PFSK-1 (cell line): ENCODE results near the gene HNRNPLL.

Experiments
- FOXP2 ChIP-seq: optimal IDR thresholded peaks from 2 replicates; pipeline ENCODE3; 2011; ENCODE audit warnings: borderline replicate concordance, control low read depth, inconsistent platforms; ENCODE audit not compliant: insufficient read depth; ENCODE audit errors: extremely low read length, extremely low read depth
- POLR2AphosphoS5 ChIP-seq: IDR thresholded peaks from 2 replicates; pipeline ENCODE4 v1.6.1; 2012; ENCODE audit warnings: low read depth, mild to moderate bottlenecking, control low read depth, low read length, moderate library complexity
- REST ChIP-seq, 2 experiments: IDR thresholded peaks; 2 replicates each; pipeline versions ENCODE4 v1.6.1 to v1.8.0; 2011 to 2012; ENCODE audit warnings: low read depth in 2 of 2, low read length in 2 of 2, control low read depth in 1 of 2, inconsistent platforms in 1 of 2, mild to moderate bottlenecking in 1 of 2, moderate library complexity in 1 of 2; ENCODE audit not compliant: insufficient read depth in 1 of 2
- SIN3A ChIP-seq: IDR thresholded peaks from 2 replicates; pipeline ENCODE4 v1.6.1; 2012; ENCODE audit warnings: mild to moderate bottlenecking, low read length, moderate library complexity, borderline replicate concordance; ENCODE audit not compliant: insufficient read depth
- TAF1 ChIP-seq: IDR thresholded peaks from 2 replicates; pipeline ENCODE4 v1.6.1; 2012; ENCODE audit warnings: low read length, control low read depth, borderline replicate concordance; ENCODE audit not compliant: insufficient read depth

HNRNPLL gene

GRCh38 chr2:38627391-38627790, 24.7 kb upstream of the HNRNPLL start:
- TF ChIP-seq FOXP2 (no peak), TAF1 (no peak), SIN3A (no peak), POLR2AphosphoS5 (no peak), REST (IDR thresholded peaks at IDR 0.05; ENCODE audit: insufficient read depth in 1 of 2, low read depth in 2 of 2, low read length in 2 of 2) (no peak)

- TF ChIP-seq REST (IDR thresholded peaks at IDR 0.05; ENCODE audit: insufficient read depth in 1 of 2, low read depth in 2 of 2, low read length in 2 of 2) (no peak), SIN3A (no peak), FOXP2 (no peak), POLR2AphosphoS5 (no peak), TAF1 (no peak)
Observed at GRCh38 chr2:38626326-38627035, 23.8 kb upstream of the HNRNPLL start.

GRCh38 chr2:38622210-38622609, 19.5 kb upstream of the HNRNPLL start:
- no peak for TF ChIP-seq SIN3A
- TF ChIP-seq POLR2AphosphoS5, result no peak
- no peak for TF ChIP-seq REST (IDR thresholded peaks at IDR 0.05; ENCODE audit: insufficient read depth in 1 of 2, low read depth in 2 of 2, low read length in 2 of 2)
- no peak for TF ChIP-seq FOXP2
- no peak for TF ChIP-seq TAF1

- no peak for TF ChIP-seq REST (IDR thresholded peaks at IDR 0.05; ENCODE audit: insufficient read depth in 1 of 2, low read depth in 2 of 2, low read length in 2 of 2)
- TF ChIP-seq FOXP2, result no peak
- no peak for TF ChIP-seq POLR2AphosphoS5
- TF ChIP-seq SIN3A, result no peak
- TF ChIP-seq TAF1, result no peak
Observed at GRCh38 chr2:38621018-38621417, 18.3 kb upstream of the HNRNPLL start.
